Subcutaneous adipose tissue (tissue), 4 donors: Measurements from ENCODE around the gene NPS. TPM values are rescaled to one million over a fixed set of nuclear protein-coding genes. Genes with fewer than 3 reads are reported as not detected.

Experiments used
- CTCF ChIP-seq: fragments of 450-650 bp; IDR thresholded peaks from one replicate; pipeline ENCODE4 v1.5.1; 2016; ENCODE audit warnings: low read depth, mild to moderate bottlenecking, control low read depth, antibody characterized with exemption, moderate library complexity
- total RNA-seq, 4 donors: library from RNA; depleted of rRNA; stranded (reverse); fragments of >200 nt; gene quantifications; one replicate each; pipeline ENCODE4 v1.1.0, GENCODE V29; 2016

NPS gene
- total RNA-seq, 4 donors from 2014 or later, result not detected

- no peak for TF ChIP-seq CTCF
Measured at GRCh38 chr10:127571386-127571785, 22.3 kb downstream of the NPS start.

GRCh38 chr10:127576051-127576450 lies 26.9 kb downstream of the NPS start:
- TF ChIP-seq CTCF, result no peak

- no peak for TF ChIP-seq CTCF
Measured at GRCh38 chr10:127576740-127577161, 27.6 kb downstream of the NPS start.

GRCh38 chr10:127577376-127578258 lies 28.5 kb downstream of the NPS start:
- TF ChIP-seq CTCF, result no peak

- no peak for TF ChIP-seq CTCF
Measured at GRCh38 chr10:127578259-127578960, 29.3 kb downstream of the NPS start.

GRCh38 chr10:127578961-127579305 lies 29.8 kb downstream of the NPS start:
- no peak for TF ChIP-seq CTCF

GRCh38 chr10:127579640-127580039 lies 30.5 kb downstream of the NPS start:
- no peak for TF ChIP-seq CTCF
